IPS-18a (cell line): ENCODE results near the gene ASCC1.
"Not testable (repeated sequence)": the region's sequence is repeated elsewhere in the genome, so short reads cannot be mapped to it uniquely, and the experiment has no call there.

Experiments
- H3K27ac ChIP-seq: one replicate; pipeline ENCODE4 v1.5.1; 2013; ENCODE audit warnings: low read length
- H3K27me3 ChIP-seq: one replicate; pipeline ENCODE4 v1.6.1; 2013; ENCODE audit warnings: mild to moderate bottlenecking, low read length; ENCODE audit not compliant: control insufficient read depth, insufficient read depth
- H3K36me3 ChIP-seq: one replicate; pipeline ENCODE4 v1.6.1; 2013; ENCODE audit warnings: low read depth, low read length; ENCODE audit not compliant: control insufficient read depth
- H3K4me1 ChIP-seq: one replicate; pipeline ENCODE4 v1.6.1; 2013; ENCODE audit warnings: low read depth, low read length; ENCODE audit not compliant: control insufficient read depth
- H3K4me3 ChIP-seq: one replicate; pipeline ENCODE4 v1.5.1; 2013; ENCODE audit warnings: low read length
- H3K9ac ChIP-seq: one replicate; pipeline ENCODE4 v1.6.1; 2013; ENCODE audit warnings: mild to moderate bottlenecking, low read length, moderate library complexity
- H3K9me3 ChIP-seq: one replicate; pipeline ENCODE4 v1.6.1; 2013; ENCODE audit warnings: low read depth, low read length; ENCODE audit not compliant: control insufficient read depth

ASCC1 gene

DNA sequence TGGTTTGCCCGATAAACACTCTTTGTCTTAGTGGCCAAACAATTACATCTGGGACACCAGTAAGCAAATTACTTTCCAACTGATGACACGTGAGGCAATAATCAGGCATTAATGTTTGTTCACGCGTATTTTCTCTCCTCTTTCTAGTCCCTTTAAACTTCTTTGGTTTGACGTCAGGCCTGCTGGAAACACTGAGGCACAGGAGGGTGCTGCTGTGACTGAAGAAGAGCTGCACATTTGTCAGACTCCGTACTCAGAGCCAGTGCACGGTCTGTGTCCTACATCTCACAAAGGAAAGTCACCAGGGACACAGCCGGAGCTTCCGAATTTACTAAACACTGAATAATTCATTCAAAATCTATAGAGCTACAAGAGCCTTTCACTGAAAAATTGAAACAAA, 57.9 kb downstream of the ASCC1 start:
- H3K9me3 ChIP-seq, result no peaks in the 10 kb centered on the region
- no peaks in the 10 kb centered on the region for H3K27me3 ChIP-seq
- H3K4me1 ChIP-seq, result no peaks in the 10 kb centered on the region
- no peaks in the 10 kb centered on the region for H3K36me3 ChIP-seq
- H3K4me3 ChIP-seq, result no peak overlapping the region
- H3K9ac ChIP-seq, result no peak overlapping the region
- H3K27ac ChIP-seq, result no peak overlapping the region

DNA sequence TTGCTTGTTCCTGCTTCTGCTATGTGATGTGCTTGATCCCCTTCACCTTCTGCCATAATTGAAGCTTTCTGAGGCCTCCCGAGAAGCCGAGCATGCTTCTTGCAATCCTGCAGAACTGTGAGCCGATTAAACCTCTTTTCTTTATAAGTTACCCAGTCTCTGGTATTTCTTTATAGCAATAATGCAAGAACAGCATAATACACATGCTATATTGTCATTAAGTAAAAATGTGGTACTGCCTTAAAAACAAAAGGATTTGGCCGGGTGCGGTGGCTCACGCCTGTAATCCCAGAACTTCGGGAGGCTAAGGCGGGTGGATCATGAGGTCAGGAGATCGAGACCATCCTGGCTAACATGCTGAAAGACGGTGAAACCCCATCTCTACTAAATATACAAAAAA, 59.9 kb downstream of the ASCC1 start:
- Histone ChIP-seq H3K27me3 (no peaks in the 10 kb centered on the region), H3K27ac (no peak overlapping the region), H3K4me3 (no peak overlapping the region), H3K9ac (no peak overlapping the region), H3K36me3 (no peaks in the 10 kb centered on the region), H3K9me3 (no peaks in the 10 kb centered on the region), H3K4me1 (no peaks in the 10 kb centered on the region)

DNA sequence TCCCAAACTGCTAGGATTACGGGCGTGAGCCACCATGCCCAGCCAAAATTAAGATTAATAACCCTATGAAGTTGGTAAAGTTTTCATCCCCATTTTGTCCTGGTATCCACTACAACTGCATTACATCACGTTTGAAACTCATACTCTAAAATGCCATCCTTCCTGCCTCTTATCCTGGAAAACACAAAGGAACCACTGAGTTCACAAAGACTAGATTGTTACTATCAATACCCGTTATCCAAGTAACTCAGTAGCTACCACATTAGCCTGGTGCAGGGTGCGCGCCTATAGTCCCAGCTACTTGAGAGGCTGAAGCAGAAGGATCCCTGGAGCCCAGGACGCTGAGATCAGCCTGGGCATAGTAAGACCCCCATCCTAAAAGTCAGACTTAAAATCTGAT, 63.8 kb downstream of the ASCC1 start:
- Histone ChIP-seq H3K27me3 (no peaks in the 10 kb centered on the region), H3K27ac (no peak overlapping the region), H3K36me3 (no peaks in the 10 kb centered on the region), H3K4me3 (no peak overlapping the region), H3K4me1 (no peaks in the 10 kb centered on the region), H3K9me3 (no peaks in the 10 kb centered on the region), H3K9ac (no peak overlapping the region)

DNA sequence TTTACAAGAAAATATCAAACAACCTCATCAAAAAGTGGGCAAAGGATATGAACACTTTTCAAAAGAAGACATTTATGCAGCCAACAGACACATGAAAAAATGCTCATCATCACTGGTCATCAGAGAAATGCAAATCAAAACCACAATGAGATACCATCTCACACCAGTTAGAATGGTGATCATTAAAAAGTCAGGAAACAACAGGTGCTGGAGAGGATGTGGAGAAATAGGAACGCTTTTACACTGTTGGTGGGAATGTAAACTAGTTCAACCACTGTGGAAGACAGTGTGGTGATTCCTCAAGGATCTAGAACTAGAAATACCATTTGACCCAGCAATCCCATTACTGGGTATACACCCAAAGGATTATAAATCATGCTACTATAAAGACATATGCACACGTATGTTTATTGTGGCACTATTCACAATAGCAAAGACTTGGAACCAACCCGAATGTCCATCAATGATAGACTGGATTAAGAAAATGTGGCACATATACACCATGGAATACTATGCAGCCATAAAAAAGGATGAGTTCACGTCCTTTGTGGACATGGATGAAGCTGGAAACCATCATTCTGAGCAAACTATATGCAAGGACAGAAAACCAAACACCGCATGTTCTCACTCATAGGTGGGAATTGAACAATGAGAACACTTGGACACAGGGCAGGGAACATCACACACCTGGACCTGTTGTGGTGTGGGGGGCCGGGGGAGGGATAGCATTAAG, 65.2 kb downstream of the ASCC1 start:
- not testable (repeated sequence) for H3K4me1 ChIP-seq, H3K4me3 ChIP-seq, H3K36me3 ChIP-seq, H3K9ac ChIP-seq, H3K9me3 ChIP-seq, H3K27ac ChIP-seq, H3K27me3 ChIP-seq

DNA sequence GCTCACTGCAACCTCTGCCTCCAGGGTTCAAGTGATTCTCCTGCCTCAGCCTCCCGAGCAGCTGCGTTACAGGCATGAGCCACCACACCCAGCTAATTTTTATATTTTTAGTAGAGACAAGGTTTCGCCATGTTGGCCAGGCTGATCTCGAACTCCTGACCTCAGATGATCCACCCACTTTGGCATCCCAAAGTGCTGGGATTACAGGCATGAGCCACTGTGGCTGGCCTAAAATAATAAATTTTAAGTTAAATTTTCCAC, 68.8 kb downstream of the ASCC1 start:
- H3K36me3 ChIP-seq, H3K4me3 ChIP-seq, H3K9me3 ChIP-seq, H3K27ac ChIP-seq, H3K27me3 ChIP-seq, H3K9ac ChIP-seq, H3K4me1 ChIP-seq: not testable (repeated sequence)

DNA sequence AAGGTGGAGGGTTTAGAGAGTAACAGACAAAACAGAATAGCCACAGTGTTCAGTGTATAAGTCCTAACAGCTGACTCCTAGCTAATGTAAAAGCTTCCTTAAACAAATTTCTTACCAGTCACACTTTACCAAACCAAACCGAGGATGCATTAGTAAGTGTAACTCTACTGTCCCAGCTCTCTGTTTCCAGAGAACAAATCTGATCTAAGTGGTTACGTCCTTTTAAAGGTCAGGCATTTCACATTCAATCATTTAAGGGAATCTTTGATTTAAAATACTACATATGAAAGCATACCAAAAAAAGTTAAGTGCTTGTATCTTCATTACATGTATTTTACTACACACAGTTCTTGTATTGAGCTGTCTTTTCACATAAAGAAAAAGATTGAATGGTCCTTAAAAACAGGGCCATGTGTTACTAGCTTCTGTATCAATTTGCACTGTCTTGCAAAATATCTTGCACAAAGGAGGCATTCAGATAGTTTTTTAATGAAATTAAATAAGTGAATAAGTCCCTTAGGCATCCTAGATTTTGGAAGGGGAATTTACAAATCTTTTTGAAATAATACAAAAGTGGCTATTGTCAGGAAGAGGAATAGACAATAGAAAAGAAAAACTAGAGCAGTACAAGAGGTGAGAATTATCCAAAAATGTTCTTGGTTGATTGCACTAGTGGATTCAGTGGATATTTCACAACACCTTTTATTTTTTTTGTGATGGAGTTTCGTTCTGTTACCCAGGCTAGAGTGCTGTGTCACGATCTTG, 69.3 kb downstream of the ASCC1 start:
- Histone ChIP-seq H3K9ac (no peak overlapping the region), H3K36me3 (no peaks in the 10 kb centered on the region), H3K9me3 (no peaks in the 10 kb centered on the region), H3K27me3 (no peaks in the 10 kb centered on the region), H3K4me3 (no peak overlapping the region), H3K27ac (no peak overlapping the region), H3K4me1 (peaks cover 6% of the 10 kb centered on the region)

DNA sequence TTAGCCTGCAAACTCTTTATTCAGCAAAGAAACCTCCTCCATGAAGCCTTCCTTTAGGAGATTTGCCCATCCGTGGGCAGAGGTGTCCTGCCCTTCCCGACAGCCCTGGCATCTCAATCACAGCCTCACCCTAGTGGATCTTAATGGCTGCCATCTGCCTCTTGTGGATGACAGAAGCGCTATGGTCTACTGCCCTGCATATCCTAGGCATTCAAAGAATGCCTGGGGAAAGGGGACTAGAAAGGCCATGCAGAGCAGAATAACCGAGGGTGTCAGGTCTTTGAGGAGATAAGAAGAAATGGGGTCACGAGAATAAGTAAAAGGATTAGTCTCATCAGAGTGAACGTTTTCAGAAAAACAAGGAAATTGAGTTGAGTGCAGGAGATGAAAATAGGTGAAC, 70.0 kb downstream of the ASCC1 start:
- Histone ChIP-seq H3K9ac (no peak overlapping the region), H3K4me3 (no peak overlapping the region), H3K27me3 (no peaks in the 10 kb centered on the region), H3K36me3 (no peaks in the 10 kb centered on the region), H3K27ac (no peak overlapping the region), H3K9me3 (no peaks in the 10 kb centered on the region), H3K4me1 (peaks cover 6% of the 10 kb centered on the region)

DNA sequence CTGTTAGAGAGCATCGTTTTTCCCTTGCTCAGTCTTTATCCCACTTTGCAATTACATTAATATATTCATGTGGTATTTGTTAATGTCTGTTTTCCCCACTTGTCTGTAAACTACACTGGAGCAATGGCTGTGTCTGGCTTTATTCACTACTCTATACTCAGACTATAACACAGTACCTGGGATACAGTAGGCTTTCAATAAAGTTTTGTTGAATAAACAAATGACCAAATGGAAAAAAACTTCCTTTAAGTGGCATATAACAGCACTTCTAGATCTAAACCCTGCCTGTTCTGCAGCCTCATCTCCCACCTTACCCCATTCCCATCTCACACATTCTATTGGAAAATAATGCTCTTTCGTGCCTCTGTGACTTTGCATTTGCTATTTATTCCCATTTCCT, 70.4 kb downstream of the ASCC1 start:
- Histone ChIP-seq H3K9ac (no peak overlapping the region), H3K36me3 (no peaks in the 10 kb centered on the region), H3K4me3 (no peak overlapping the region), H3K27me3 (no peaks in the 10 kb centered on the region), H3K4me1 (peaks cover 6% of the 10 kb centered on the region), H3K27ac (no peak overlapping the region), H3K9me3 (no peaks in the 10 kb centered on the region)

DNA sequence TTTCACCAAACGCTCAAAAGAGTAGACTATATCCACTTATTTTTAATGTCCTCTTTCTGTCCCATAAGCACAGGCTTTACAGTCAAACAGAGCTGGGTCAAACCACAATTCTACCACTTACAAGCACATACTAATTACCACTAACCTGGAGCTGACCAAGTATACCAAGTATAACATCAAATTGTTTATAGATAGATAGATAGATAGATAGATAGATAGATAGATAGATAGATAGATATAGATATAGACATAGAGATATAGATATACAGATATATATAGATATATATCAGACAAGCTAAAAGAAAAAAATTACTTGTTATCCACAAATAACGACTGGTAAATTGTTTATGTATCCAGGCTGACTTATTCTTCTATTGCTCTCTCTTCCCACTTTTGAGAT, 75.2 kb downstream of the ASCC1 start:
- Histone ChIP-seq H3K4me3 (no peak overlapping the region), H3K27me3 (no peaks in the 10 kb centered on the region), H3K27ac (no peak overlapping the region), H3K9me3 (no peaks in the 10 kb centered on the region), H3K36me3 (no peaks in the 10 kb centered on the region), H3K9ac (no peak overlapping the region), H3K4me1 (peaks cover 3% of the 10 kb centered on the region)

DNA sequence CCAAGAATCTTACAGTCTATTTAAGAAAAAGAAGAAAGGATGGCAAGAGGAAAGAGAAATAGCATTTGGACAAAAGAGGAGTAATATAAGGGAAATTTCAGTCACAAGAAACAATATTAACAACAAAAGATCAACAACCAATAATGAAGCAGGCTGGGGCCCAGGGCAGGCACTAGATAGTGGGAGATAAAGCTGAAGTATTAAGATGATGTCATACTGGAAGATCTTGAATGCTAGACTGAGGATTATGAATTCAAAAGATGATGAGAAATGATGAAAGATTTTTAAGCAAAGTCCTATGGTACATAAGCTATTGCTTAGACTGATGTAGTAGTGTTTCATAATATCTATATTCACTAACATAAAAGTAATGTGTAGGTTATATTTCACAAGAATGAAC, 75.9 kb downstream of the ASCC1 start:
- no peak overlapping the region for H3K9ac ChIP-seq
- H3K36me3 ChIP-seq, result no peaks in the 10 kb centered on the region
- no peak overlapping the region for H3K27ac ChIP-seq
- peaks cover 3% of the 10 kb centered on the region for H3K4me1 ChIP-seq
- H3K27me3 ChIP-seq, result no peaks in the 10 kb centered on the region
- no peaks in the 10 kb centered on the region for H3K9me3 ChIP-seq
- no peak overlapping the region for H3K4me3 ChIP-seq

DNA sequence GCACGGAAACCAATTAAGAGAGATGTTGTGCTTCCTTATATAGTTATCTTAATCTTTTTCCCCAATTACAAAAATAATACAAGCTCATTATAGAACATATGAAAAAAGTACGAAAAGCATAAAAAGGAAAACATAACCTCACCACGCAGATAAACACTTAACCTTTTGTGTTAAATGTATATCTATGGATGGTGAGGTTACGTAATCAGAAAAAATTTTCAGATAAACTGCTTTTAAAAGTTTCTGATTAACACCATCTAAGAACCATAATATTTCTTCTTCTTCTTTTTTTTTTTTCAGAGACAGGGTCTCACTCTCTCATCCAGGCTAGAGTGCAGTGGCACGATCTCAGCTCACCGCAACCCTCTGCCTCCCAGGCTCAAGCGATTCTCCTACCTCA, 78.5 kb downstream of the ASCC1 start:
- no peaks in the 10 kb centered on the region for H3K27me3 ChIP-seq
- no peaks in the 10 kb centered on the region for H3K9me3 ChIP-seq
- H3K4me3 ChIP-seq, result no peak overlapping the region
- H3K27ac ChIP-seq, result no peak overlapping the region
- peaks cover 3% of the 10 kb centered on the region for H3K4me1 ChIP-seq
- no peak overlapping the region for H3K9ac ChIP-seq
- no peaks in the 10 kb centered on the region for H3K36me3 ChIP-seq

DNA sequence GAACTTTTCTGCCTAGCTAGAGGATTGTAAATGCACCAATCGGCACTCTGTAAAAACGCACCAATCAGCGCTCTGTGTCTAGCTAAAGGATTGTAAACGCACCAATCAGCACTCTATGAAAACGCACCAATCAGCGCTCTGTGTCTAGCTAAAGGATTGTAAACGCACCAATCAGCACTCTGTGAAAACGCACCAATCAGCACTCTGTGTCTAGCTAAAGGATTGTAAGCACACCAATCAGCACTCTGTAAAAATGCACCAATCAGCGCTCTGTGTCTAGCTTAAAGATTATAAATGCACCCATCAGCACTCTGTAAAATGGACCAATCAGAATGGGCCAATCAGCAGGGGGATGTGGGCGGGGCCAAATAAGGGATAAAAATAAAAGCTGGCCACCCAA, 79.9 kb downstream of the ASCC1 start:
- not testable (repeated sequence) for H3K9ac ChIP-seq, H3K36me3 ChIP-seq, H3K9me3 ChIP-seq, H3K27ac ChIP-seq, H3K4me1 ChIP-seq, H3K27me3 ChIP-seq, H3K4me3 ChIP-seq
